HUES48 (cell line): ENCODE results near the gene ATXN3L.

Experiments
- H3K27ac ChIP-seq: one replicate; pipeline ENCODE4 v1.7.0; 2013; ENCODE audit warnings: low read depth, low read length, inconsistent platforms
- H3K27me3 ChIP-seq: 2 replicates; pipeline ENCODE4 v1.6.1; 2013; ENCODE audit warnings: mild to moderate bottlenecking, low read length; ENCODE audit not compliant: control insufficient read depth, insufficient read depth
- H3K36me3 ChIP-seq: 2 replicates; pipeline ENCODE4 v1.6.1; 2013; ENCODE audit warnings: low read length; ENCODE audit not compliant: control insufficient read depth, insufficient read depth
- H3K4me1 ChIP-seq: 2 replicates; pipeline ENCODE4 v1.6.1; 2013; ENCODE audit warnings: mild to moderate bottlenecking, low read length; ENCODE audit not compliant: control insufficient read depth, insufficient read depth
- H3K4me3 ChIP-seq: 2 replicates; pipeline ENCODE4 v1.5.1; 2013; ENCODE audit warnings: mild to moderate bottlenecking, low read depth, low read length
- H3K9ac ChIP-seq: 2 replicates; pipeline ENCODE4 v1.6.1; 2013; ENCODE audit warnings: mild to moderate bottlenecking, low read depth, low read length, moderate library complexity
- H3K9me3 ChIP-seq: 2 replicates; pipeline ENCODE4 v1.6.1; 2013; ENCODE audit warnings: low read length; ENCODE audit not compliant: control insufficient read depth, insufficient read depth

ATXN3L gene

GRCh38 chrX:13319953-13320352 is at the start of gene ATXN3L:
TSS of gene ATXN3L (minus strand) at chrX:13320053. CDS start at chrX:13319934, 119 bp downstream.
- Histone ChIP-seq H3K27ac (no peak within 1 kb of the TSS), H3K4me3 (no peak within 1 kb of the TSS), H3K36me3 (no peaks in the 10 kb centered on the region), H3K9me3 (0 out of 2 replicates have a peak, but pooled peaks cover 4% of the 10 kb centered on the region), H3K27me3 (no peaks in the 10 kb centered on the region), H3K9ac (no peak within 1 kb of the TSS), H3K4me1 (no peaks in the 10 kb centered on the region)

- Histone ChIP-seq H3K36me3 (no peaks in the 10 kb centered on the region), H3K9me3 (no peaks in the 10 kb centered on the region), H3K4me3 (no peak overlapping the region), H3K4me1 (peaks cover 43% of the 10 kb centered on the region), H3K9ac (no peak overlapping the region), H3K27me3 (no peaks in the 10 kb centered on the region), H3K27ac (no peak overlapping the region)
These were observed 49.6 kb upstream of the ATXN3L start for GRCh38 chrX:13369256-13370030.

GRCh38 chrX:13367950-13368349 is 48.1 kb upstream of the ATXN3L start:
- no peaks in the 10 kb centered on the region for H3K36me3 ChIP-seq
- no peak overlapping the region for H3K9ac ChIP-seq
- no peaks in the 10 kb centered on the region for H3K27me3 ChIP-seq
- no peaks in the 10 kb centered on the region for H3K9me3 ChIP-seq
- no peak overlapping the region for H3K27ac ChIP-seq
- H3K4me3 ChIP-seq, result no peak overlapping the region
- peaks cover 40% of the 10 kb centered on the region for H3K4me1 ChIP-seq

- Histone ChIP-seq H3K9ac (no peak overlapping the region), H3K27me3 (no peaks in the 10 kb centered on the region), H3K36me3 (no peaks in the 10 kb centered on the region), H3K27ac (no peak overlapping the region), H3K9me3 (no peaks in the 10 kb centered on the region), H3K4me3 (no peak overlapping the region), H3K4me1 (peaks cover 40% of the 10 kb centered on the region)
These were observed 46.8 kb upstream of the ATXN3L start for GRCh38 chrX:13366698-13367097.

- Histone ChIP-seq H3K27me3 (no peaks in the 10 kb centered on the region), H3K4me1 (peaks cover 30% of the 10 kb centered on the region), H3K27ac (no peak overlapping the region), H3K36me3 (no peaks in the 10 kb centered on the region), H3K9ac (no peak overlapping the region), H3K4me3 (no peak overlapping the region), H3K9me3 (no peaks in the 10 kb centered on the region)
These were observed 45.3 kb upstream of the ATXN3L start for GRCh38 chrX:13365161-13365560.

- Histone ChIP-seq H3K9ac (no peak overlapping the region), H3K27ac (no peak overlapping the region), H3K4me3 (no peak overlapping the region), H3K4me1 (peaks cover 22% of the 10 kb centered on the region), H3K36me3 (no peaks in the 10 kb centered on the region), H3K27me3 (no peaks in the 10 kb centered on the region), H3K9me3 (no peaks in the 10 kb centered on the region)
These were observed 44.5 kb upstream of the ATXN3L start for GRCh38 chrX:13364230-13364857.

GRCh38 chrX:13360146-13360545 is 40.3 kb upstream of the ATXN3L start:
- Histone ChIP-seq H3K36me3 (no peaks in the 10 kb centered on the region), H3K9me3 (no peaks in the 10 kb centered on the region), H3K4me3 (no peak overlapping the region), H3K27me3 (no peaks in the 10 kb centered on the region), H3K27ac (no peak overlapping the region), H3K9ac (no peak overlapping the region), H3K4me1 (peaks cover 7% of the 10 kb centered on the region; the same call in 1 of the 2 replicates)

- peaks cover 7% of the 10 kb centered on the region; the same call in 1 of the 2 replicates for H3K4me1 ChIP-seq
- no peaks in the 10 kb centered on the region for H3K27me3 ChIP-seq
- no peaks in the 10 kb centered on the region for H3K9me3 ChIP-seq
- H3K4me3 ChIP-seq, result no peak overlapping the region
- H3K27ac ChIP-seq, result no peak overlapping the region
- H3K9ac ChIP-seq, result no peak overlapping the region
- no peaks in the 10 kb centered on the region for H3K36me3 ChIP-seq
These were observed 38.1 kb upstream of the ATXN3L start for GRCh38 chrX:13357925-13358324.

GRCh38 chrX:13346646-13347045 is 26.8 kb upstream of the ATXN3L start:
- Histone ChIP-seq H3K4me3 (no peak overlapping the region), H3K27ac (no peak overlapping the region), H3K9ac (no peak overlapping the region), H3K9me3 (no peaks in the 10 kb centered on the region), H3K27me3 (no peaks in the 10 kb centered on the region), H3K4me1 (no peaks in the 10 kb centered on the region), H3K36me3 (no peaks in the 10 kb centered on the region)

GRCh38 chrX:13345438-13345837 is 25.6 kb upstream of the ATXN3L start:
- no peak overlapping the region for H3K27ac ChIP-seq

GRCh38 chrX:13345037-13345436 is 25.2 kb upstream of the ATXN3L start:
- Histone ChIP-seq H3K27ac (no peak overlapping the region), H3K9me3 (no peaks in the 10 kb centered on the region), H3K9ac (no peak overlapping the region), H3K27me3 (no peaks in the 10 kb centered on the region), H3K36me3 (no peaks in the 10 kb centered on the region), H3K4me3 (no peak overlapping the region), H3K4me1 (peaks cover 7% of the 10 kb centered on the region; the same call in 1 of the 2 replicates)

More at GRCh38 chrX:13345438-13345837, 25.6 kb upstream of the ATXN3L start:
- no peak overlapping the region for H3K9ac ChIP-seq
- peaks cover 4% of the 10 kb centered on the region; the same call in 1 of the 2 replicates for H3K4me1 ChIP-seq
- no peaks in the 10 kb centered on the region for H3K36me3 ChIP-seq
- H3K9me3 ChIP-seq, result no peaks in the 10 kb centered on the region
- no peak overlapping the region for H3K4me3 ChIP-seq
- H3K27me3 ChIP-seq, result no peaks in the 10 kb centered on the region
